Vagina (tissue), 2 donors: ENCODE data around the gene CBX5.

Experiments
- POLR2AphosphoS5 ChIP-seq, 2 donors: sonication (generic); formaldehyde crosslinking; IDR thresholded peaks; one replicate each; pipeline ENCODE4 v1.9.0; 2017; ENCODE audit warnings: antibody characterized with exemption in 2 of 2, mild to moderate bottlenecking in 2 of 2, low read depth in 1 of 2; ENCODE audit not compliant: insufficient read depth in 1 of 2
- TF ChIP-seq, protein P1 (sequence below), 3 experiments: fragments of 450-650 bp in 2 of 3; fragments of 200-600 bp in 1 of 3; sonication (generic) in 1 of 3; IDR thresholded peaks; one replicate each; pipeline ENCODE4 v1.5.1; 2017 to 2019; ENCODE audit warnings: antibody characterized with exemption in 3 of 3, mild to moderate bottlenecking in 2 of 3, moderate library complexity in 2 of 3

DNA sequence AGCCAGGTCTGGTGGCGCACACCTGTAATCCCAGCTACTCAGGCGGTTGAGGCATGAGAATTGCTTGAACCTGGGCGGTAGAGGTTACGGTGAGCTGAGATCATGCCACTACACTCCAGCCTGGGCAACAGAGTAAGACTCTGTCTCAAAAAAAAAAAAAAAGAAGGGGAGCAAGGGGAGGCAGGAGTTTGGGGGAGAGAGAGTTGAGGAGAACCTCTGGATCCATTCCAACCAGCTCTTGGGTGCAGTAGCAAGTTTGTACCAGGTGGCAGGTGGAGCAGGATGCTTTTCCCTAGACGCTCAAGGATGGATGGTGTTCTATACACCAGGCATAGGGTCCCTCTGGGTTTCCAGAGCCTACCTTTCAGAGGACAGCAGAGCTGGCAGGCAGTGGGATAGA, 19.0 kb upstream of the CBX5 start:
- no peak for TF ChIP-seq POLR2AphosphoS5 (IDR thresholded peaks at IDR 0.05; ENCODE audit: insufficient read depth in 1 of 2, low read depth in 1 of 2)
- TF ChIP-seq, protein P1, sequence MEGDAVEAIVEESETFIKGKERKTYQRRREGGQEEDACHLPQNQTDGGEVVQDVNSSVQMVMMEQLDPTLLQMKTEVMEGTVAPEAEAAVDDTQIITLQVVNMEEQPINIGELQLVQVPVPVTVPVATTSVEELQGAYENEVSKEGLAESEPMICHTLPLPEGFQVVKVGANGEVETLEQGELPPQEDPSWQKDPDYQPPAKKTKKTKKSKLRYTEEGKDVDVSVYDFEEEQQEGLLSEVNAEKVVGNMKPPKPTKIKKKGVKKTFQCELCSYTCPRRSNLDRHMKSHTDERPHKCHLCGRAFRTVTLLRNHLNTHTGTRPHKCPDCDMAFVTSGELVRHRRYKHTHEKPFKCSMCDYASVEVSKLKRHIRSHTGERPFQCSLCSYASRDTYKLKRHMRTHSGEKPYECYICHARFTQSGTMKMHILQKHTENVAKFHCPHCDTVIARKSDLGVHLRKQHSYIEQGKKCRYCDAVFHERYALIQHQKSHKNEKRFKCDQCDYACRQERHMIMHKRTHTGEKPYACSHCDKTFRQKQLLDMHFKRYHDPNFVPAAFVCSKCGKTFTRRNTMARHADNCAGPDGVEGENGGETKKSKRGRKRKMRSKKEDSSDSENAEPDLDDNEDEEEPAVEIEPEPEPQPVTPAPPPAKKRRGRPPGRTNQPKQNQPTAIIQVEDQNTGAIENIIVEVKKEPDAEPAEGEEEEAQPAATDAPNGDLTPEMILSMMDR (IDR thresholded peaks at IDR 0.05) = no peak
